Measurements from ENCODE around the gene EN1.

DNA sequence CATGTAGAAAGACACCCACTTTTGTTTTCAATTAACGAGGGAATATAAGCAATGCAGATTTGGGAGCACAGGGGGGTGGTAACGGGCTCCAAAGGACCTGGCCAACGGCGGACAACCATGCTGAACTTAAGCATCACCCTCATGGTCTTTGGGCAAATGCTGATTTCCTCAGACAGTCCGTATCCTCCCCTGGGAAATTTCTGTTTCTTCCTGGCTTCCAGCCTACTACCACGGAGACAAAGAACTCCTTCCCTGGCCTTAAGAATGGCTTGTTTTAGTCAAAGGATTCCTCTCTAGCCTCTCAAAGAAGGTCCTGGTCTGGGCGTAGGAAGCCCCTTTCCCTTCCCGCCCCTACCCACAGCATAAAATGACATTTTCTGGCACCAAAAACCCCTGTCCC, 34.3 kb downstream of the EN1 start:
- TF ChIP-seq CTBP1 (IDR thresholded peaks at IDR 0.05; ENCODE audit: borderline replicate concordance) (no peak), ARNT (IDR thresholded peaks at IDR 0.05) (no peak), SUZ12 (IDR thresholded peaks at IDR 0.05) (no peak), TARDBP (IDR thresholded peaks at IDR 0.05) (no peak), SP1 (IDR thresholded peaks at IDR 0.05) (no peak), ELF4 (IDR thresholded peaks at IDR 0.05) (no peak), FOXK2 (IDR thresholded peaks at IDR 0.05) (no peak), FOXA1 (IDR thresholded peaks at IDR 0.05) (no peak), FOXM1 (IDR thresholded peaks at IDR 0.05; ENCODE audit: borderline replicate concordance) (no peak), NFRKB (IDR thresholded peaks at IDR 0.05) (no peak), HDGF (IDR thresholded peaks at IDR 0.05; ENCODE audit: borderline replicate concordance) (no peak), LEF1 (IDR thresholded peaks at IDR 0.05; ENCODE audit: borderline replicate concordance) (no peak)
- TF ChIP-seq, protein P1, sequence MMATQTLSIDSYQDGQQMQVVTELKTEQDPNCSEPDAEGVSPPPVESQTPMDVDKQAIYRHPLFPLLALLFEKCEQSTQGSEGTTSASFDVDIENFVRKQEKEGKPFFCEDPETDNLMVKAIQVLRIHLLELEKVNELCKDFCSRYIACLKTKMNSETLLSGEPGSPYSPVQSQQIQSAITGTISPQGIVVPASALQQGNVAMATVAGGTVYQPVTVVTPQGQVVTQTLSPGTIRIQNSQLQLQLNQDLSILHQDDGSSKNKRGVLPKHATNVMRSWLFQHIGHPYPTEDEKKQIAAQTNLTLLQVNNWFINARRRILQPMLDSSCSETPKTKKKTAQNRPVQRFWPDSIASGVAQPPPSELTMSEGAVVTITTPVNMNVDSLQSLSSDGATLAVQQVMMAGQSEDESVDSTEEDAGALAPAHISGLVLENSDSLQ (IDR thresholded peaks at IDR 0.05) = no peak
